Type B pancreatic cell (in vitro differentiated cells): Measurements from ENCODE around the gene PDLIM4. TPM values are rescaled to one million over a fixed set of nuclear protein-coding genes. Genes with fewer than 3 reads are reported as not detected.
A peak's percentile ranks its signal among the peaks of the same experiment; 100 is the strongest.

Source experiments
- DNase-seq: peaks from one replicate; pipeline ENCODE4 v3.0.0; 2021; ENCODE audit warnings: mixed read lengths; ENCODE audit not compliant: unreplicated experiment; ENCODE audit errors: extremely low spot score
- H3K27ac Mint-ChIP-seq: 2 replicates; pipeline ENCODE4 v1.8.0; 2021; ENCODE audit warnings: mild to moderate bottlenecking, mixed read lengths
- H3K27me3 Mint-ChIP-seq: 2 replicates; pipeline ENCODE4 v1.8.0; 2021; ENCODE audit warnings: mixed read lengths
- H3K36me3 Mint-ChIP-seq: 2 replicates; pipeline ENCODE4 v1.8.0; 2021; ENCODE audit warnings: mixed read lengths
- H3K4me1 Mint-ChIP-seq: one replicate; pipeline ENCODE4 v1.8.0; 2021; ENCODE audit warnings: mixed read lengths; ENCODE audit not compliant: unreplicated experiment
- H3K4me3 Mint-ChIP-seq: 2 replicates; pipeline ENCODE4 v1.8.0; 2021; ENCODE audit warnings: mild to moderate bottlenecking, mixed read lengths
- H3K9me3 Mint-ChIP-seq: 2 replicates; pipeline ENCODE4 v1.8.0; 2021; ENCODE audit warnings: mixed read lengths
- CTCF ChIP-seq: fragments of 200-600 bp; sonication (generic); conservative IDR thresholded peaks from 2 replicates; pipeline ENCODE4 v1.5.0; 2021; ENCODE audit warnings: antibody characterized with exemption, mild to moderate bottlenecking
- total RNA-seq: library from RNA; stranded (reverse); gene quantifications from 2 replicates; pipeline ENCODE4 v1.2.1, GENCODE V29; 2021; ENCODE audit warnings: low replicate concordance

Gene PDLIM4
- total RNA-seq, 1 donor from 2014 or later: 43.8 TPM

- no peak overlapping the region for H3K4me3 Mint-ChIP-seq
- no peaks in the 10 kb centered on the region for H3K36me3 Mint-ChIP-seq
- no peak for TF ChIP-seq CTCF
- H3K27ac Mint-ChIP-seq: no peak overlapping the region
- H3K4me1 Mint-ChIP-seq: peaks cover 1% of the 10 kb centered on the region
- peaks cover 4% of the 10 kb centered on the region for H3K9me3 Mint-ChIP-seq
- peaks cover 12% of the 10 kb centered on the region for H3K27me3 Mint-ChIP-seq
- DNase-seq: no peak
These were observed 24.4 kb upstream of the PDLIM4 start for GRCh38 chr5:132233081-132233480.

- Mint-ChIP-seq H3K36me3 (no peaks in the 10 kb centered on the region), H3K27ac (no peak overlapping the region), H3K4me3 (no peak overlapping the region), H3K4me1 (peaks cover 5% of the 10 kb centered on the region), H3K9me3 (peaks cover 4% of the 10 kb centered on the region), H3K27me3 (peaks cover 12% of the 10 kb centered on the region)
- DNase-seq: no peak
- TF ChIP-seq CTCF: no peak
These were observed 23.4 kb upstream of the PDLIM4 start for GRCh38 chr5:132233811-132234683.

- TF ChIP-seq CTCF: no peak
- Mint-ChIP-seq H3K4me3 (no peak overlapping the region), H3K36me3 (no peaks in the 10 kb centered on the region), H3K9me3 (peaks cover 4% of the 10 kb centered on the region), H3K27ac (no peak overlapping the region), H3K4me1 (peaks cover 5% of the 10 kb centered on the region), H3K27me3 (peaks cover 7% of the 10 kb centered on the region)
- no peak for DNase-seq
These were observed 22.8 kb upstream of the PDLIM4 start for GRCh38 chr5:132234684-132235062.

- Mint-ChIP-seq H3K27ac (peak overlapping the region; percentile 12), H3K27me3 (peaks cover 7% of the 10 kb centered on the region), H3K9me3 (peaks cover 4% of the 10 kb centered on the region), H3K36me3 (no peaks in the 10 kb centered on the region), H3K4me3 (no peak overlapping the region), H3K4me1 (peaks cover 5% of the 10 kb centered on the region)
- DNase-seq: no peak
- no peak for TF ChIP-seq CTCF
These were observed 22.2 kb upstream of the PDLIM4 start for GRCh38 chr5:132235340-132235739.

DNA sequence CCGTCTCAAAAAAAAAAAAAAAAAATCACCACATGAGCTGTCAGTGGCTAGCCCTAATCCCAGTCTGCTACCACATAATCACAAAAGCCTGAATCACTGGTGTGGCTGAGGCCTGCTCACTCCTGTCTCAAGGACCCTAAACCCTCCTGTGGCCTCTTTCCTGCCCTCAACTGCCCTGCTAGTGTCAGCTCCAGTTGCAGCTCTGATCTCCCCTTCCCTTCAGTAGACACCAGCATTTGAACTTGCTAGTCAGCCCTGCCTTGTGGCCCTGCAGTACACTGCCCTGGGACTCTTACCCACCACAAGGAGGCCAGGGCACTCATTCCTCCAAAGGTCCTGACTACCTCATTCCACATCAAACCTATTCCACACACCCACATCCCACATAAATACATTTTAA, 20.4 kb upstream of the PDLIM4 start:
- peaks cover 10% of the 10 kb centered on the region for H3K9me3 Mint-ChIP-seq
- TF ChIP-seq CTCF: peak; percentile 16
- DNase-seq: no peak
- H3K4me1 Mint-ChIP-seq: peaks cover 5% of the 10 kb centered on the region
- no peaks in the 10 kb centered on the region for H3K36me3 Mint-ChIP-seq
- no peak overlapping the region for H3K27ac Mint-ChIP-seq
- no peak overlapping the region for H3K4me3 Mint-ChIP-seq
- peaks cover 3% of the 10 kb centered on the region for H3K27me3 Mint-ChIP-seq
